Fibroblast of lung (primary cell): ENCODE results near the gene MTRF1.

Experiments used
- EZH2 ChIP-seq: IDR thresholded peaks from 2 replicates; pipeline ENCODE4 v1.5.1; 2012; ENCODE audit warnings: low read length, control low read depth, mild to moderate bottlenecking; ENCODE audit errors: missing control alignments
- TF ChIP-seq, protein P1 (sequence below), 2 donors: IDR thresholded peaks in 1 of 2; conservative IDR thresholded peaks in 1 of 2; 1 replicate in 1 of 2; 2 replicates in 1 of 2; pipeline ENCODE4 v1.5.1; 2011 to 2012; ENCODE audit warnings: low read length in 2 of 2, control low read depth in 1 of 2, inconsistent platforms in 1 of 2, low read depth in 1 of 2, mild to moderate bottlenecking in 1 of 2

DNA sequence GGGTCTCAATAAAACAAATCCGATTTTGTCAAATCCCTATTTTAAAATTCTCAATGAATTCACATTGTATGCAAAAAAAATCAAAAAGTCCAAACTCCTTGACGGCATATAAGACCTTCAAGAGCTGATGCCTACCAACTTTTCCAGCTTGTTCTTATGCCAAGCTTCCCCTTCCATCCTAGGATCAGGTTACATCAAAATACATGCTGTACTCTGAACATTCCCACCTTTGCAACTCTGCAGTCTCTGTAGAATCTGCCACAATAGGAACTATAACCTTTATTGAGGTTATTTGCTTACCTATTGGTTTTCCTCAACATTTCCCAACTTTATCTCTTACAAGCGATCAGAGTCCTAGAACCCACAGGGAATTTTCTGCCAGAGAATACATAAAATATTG lies 76.9 kb downstream of the MTRF1 start:
- TF ChIP-seq EZH2: no peak
- TF ChIP-seq, protein P1, sequence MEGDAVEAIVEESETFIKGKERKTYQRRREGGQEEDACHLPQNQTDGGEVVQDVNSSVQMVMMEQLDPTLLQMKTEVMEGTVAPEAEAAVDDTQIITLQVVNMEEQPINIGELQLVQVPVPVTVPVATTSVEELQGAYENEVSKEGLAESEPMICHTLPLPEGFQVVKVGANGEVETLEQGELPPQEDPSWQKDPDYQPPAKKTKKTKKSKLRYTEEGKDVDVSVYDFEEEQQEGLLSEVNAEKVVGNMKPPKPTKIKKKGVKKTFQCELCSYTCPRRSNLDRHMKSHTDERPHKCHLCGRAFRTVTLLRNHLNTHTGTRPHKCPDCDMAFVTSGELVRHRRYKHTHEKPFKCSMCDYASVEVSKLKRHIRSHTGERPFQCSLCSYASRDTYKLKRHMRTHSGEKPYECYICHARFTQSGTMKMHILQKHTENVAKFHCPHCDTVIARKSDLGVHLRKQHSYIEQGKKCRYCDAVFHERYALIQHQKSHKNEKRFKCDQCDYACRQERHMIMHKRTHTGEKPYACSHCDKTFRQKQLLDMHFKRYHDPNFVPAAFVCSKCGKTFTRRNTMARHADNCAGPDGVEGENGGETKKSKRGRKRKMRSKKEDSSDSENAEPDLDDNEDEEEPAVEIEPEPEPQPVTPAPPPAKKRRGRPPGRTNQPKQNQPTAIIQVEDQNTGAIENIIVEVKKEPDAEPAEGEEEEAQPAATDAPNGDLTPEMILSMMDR (conservative IDR thresholded peaks at IDR 0.05 in 1 of 2, IDR thresholded peaks at IDR 0.05 in 1 of 2; ENCODE audit: low read depth in 1 of 2, low read length in 2 of 2): no peak
